Neuronal stem cell (in vitro differentiated cells): ENCODE measurements around the gene CSNK1A1L.

ENCODE experiments used
- DNase-seq: peaks from one replicate; pipeline ENCODE4 v3.0.0-alpha.2; 2013; ENCODE audit warnings: low spot score
- H2AFZ ChIP-seq: one replicate; pipeline ENCODE4 v1.6.1; 2013; ENCODE audit warnings: mild to moderate bottlenecking, low read length, inconsistent platforms
- H2AK5ac ChIP-seq: 2 replicates; pipeline ENCODE4 v1.6.1; 2013; ENCODE audit warnings: low read depth, mild to moderate bottlenecking, inconsistent platforms, low read length, moderate library complexity, mixed read lengths
- H2BK120ac ChIP-seq: 2 replicates; pipeline ENCODE4 v1.6.1; 2013; ENCODE audit warnings: low read depth, mild to moderate bottlenecking, inconsistent platforms, low read length, moderate library complexity, mixed read lengths
- H2BK12ac ChIP-seq: one replicate; pipeline ENCODE4 v1.6.1; 2013; ENCODE audit warnings: low read length, inconsistent platforms
- H2BK15ac ChIP-seq: 2 replicates; pipeline ENCODE4 v1.6.1; 2013; ENCODE audit warnings: mild to moderate bottlenecking, low read length, inconsistent platforms, mixed read lengths
- H2BK5ac ChIP-seq: one replicate; pipeline ENCODE4 v1.6.1; 2013; ENCODE audit warnings: inconsistent platforms, mild to moderate bottlenecking, low read length, moderate library complexity
- H3K14ac ChIP-seq: one replicate; pipeline ENCODE4 v1.6.1; 2013; ENCODE audit warnings: low read length, inconsistent platforms
- H3K18ac ChIP-seq: 2 replicates; pipeline ENCODE4 v1.6.1; 2013; ENCODE audit warnings: low read length, inconsistent platforms
- H3K23ac ChIP-seq: 2 replicates; pipeline ENCODE4 v1.6.1; 2013; ENCODE audit warnings: low read depth, mild to moderate bottlenecking, mixed read lengths, low read length, inconsistent platforms; ENCODE audit not compliant: poor library complexity
- H3K27ac ChIP-seq: replicated peaks from 3 replicates; pipeline ENCODE4 v1.5.1; 2013; ENCODE audit warnings: low read length, inconsistent platforms
- H3K27me3 ChIP-seq, 3 experiments: 2 replicates each; pipeline ENCODE4 v1.6.1; 2013; ENCODE audit warnings: low read length in 3 of 3, mild to moderate bottlenecking in 2 of 3, inconsistent platforms in 1 of 3, low read depth in 1 of 3, mixed read lengths in 1 of 3, moderate library complexity in 1 of 3; ENCODE audit not compliant: control insufficient read depth in 3 of 3, insufficient read depth in 3 of 3
- H3K36me3 ChIP-seq, 2 donors: replicated peaks in 1 of 2; 2 replicates each; pipeline ENCODE4 v1.6.1; 2013; ENCODE audit warnings: low read length in 2 of 2; ENCODE audit not compliant: control insufficient read depth in 2 of 2, insufficient read depth in 2 of 2
- H3K4ac ChIP-seq: 2 replicates; pipeline ENCODE4 v1.6.1; 2013; ENCODE audit warnings: inconsistent platforms, mild to moderate bottlenecking, low read length, moderate library complexity
- H3K4me1 ChIP-seq, 2 donors: 1 replicate in 1 of 2; 2 replicates in 1 of 2; pipeline ENCODE4 v1.6.1; 2013; ENCODE audit warnings: low read length in 2 of 2, low read depth in 1 of 2; ENCODE audit not compliant: control insufficient read depth in 2 of 2, insufficient read depth in 1 of 2
- H3K4me2 ChIP-seq: one replicate; pipeline ENCODE4 v1.6.1; 2013; ENCODE audit warnings: mild to moderate bottlenecking, low read length, inconsistent platforms; ENCODE audit not compliant: insufficient read depth, poor library complexity, severe bottlenecking
- H3K4me3 ChIP-seq, 2 donors: 2 replicates each; pipeline ENCODE4 v1.5.1; 2013; ENCODE audit warnings: low read length in 2 of 2, mild to moderate bottlenecking in 2 of 2, inconsistent platforms in 1 of 2, moderate library complexity in 1 of 2
- H3K79me1 ChIP-seq: one replicate; pipeline ENCODE4 v1.6.1; 2013; ENCODE audit warnings: low read depth, mild to moderate bottlenecking, inconsistent platforms, low read length, moderate library complexity
- H3K9ac ChIP-seq: one replicate; pipeline ENCODE4 v1.6.1; 2013; ENCODE audit warnings: mild to moderate bottlenecking, low read depth, low read length, inconsistent platforms; ENCODE audit not compliant: poor library complexity
- H3K9me3 ChIP-seq, 2 donors: replicated peaks in 1 of 2; 2 replicates each; pipeline versions ENCODE3 to v1.6.1; 2013; ENCODE audit warnings: low read length in 2 of 2, mild to moderate bottlenecking in 2 of 2, inconsistent platforms in 1 of 2, low read depth in 1 of 2, mixed read lengths in 1 of 2, moderate library complexity in 1 of 2; ENCODE audit not compliant: control insufficient read depth in 2 of 2, insufficient read depth in 1 of 2
- H4K8ac ChIP-seq: one replicate; pipeline ENCODE4 v1.6.1; 2013; ENCODE audit warnings: low read depth, mild to moderate bottlenecking, inconsistent platforms, low read length, moderate library complexity
- H4K91ac ChIP-seq: one replicate; pipeline ENCODE4 v1.6.1; 2013; ENCODE audit warnings: low read length, low read depth, mild to moderate bottlenecking, inconsistent platforms; ENCODE audit not compliant: poor library complexity
- WGBS, 2 donors: extraction: QIAGEN DNeasy Blood & Tissue Kit; methylation state at CpG; one replicate each; pipeline ENCODE4 v1.1.7; 2013; ENCODE audit warnings: missing lambda C conversion rate in 2 of 2, mixed read lengths in 1 of 2; ENCODE audit not compliant: insufficient read length in 2 of 2, insufficient replicate concordance in 1 of 2; ENCODE audit errors: extremely low coverage in 2 of 2; 5-methylcytosine and 5-hydroxymethylcytosine counted together

The CSNK1A1L gene

DNA sequence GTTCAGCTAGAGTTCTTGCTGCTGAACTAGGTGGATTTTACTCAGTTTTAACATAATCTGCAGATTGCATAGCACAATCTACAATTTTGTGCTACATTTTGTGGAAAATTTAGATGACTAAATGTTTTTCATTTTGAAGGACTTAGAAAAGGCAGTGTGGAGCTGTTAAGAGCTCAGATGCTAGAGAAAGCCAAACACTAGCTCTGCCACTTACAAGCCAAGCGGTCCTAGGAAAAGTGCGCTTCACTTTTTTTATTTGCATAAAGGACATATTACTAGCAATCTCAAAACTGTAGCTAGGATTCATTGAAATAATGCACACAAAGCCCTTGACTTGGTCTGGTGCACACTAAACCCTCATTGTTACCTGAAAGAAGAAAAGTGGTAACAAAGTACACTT is 8.1 kb upstream of the CSNK1A1L start:
- no peak overlapping the region for H3K4me2 ChIP-seq
- no peak for DNase-seq
- no CpG with 5 or more reads among the region's 2 CpGs for WGBS, 2 donors
- no peak overlapping the region for H4K8ac ChIP-seq
- H3K36me3 ChIP-seq, result no peaks in the 10 kb centered on the region
- H3K27ac ChIP-seq, result no peak overlapping the region
- no peak overlapping the region for H2BK120ac ChIP-seq
- H3K9ac ChIP-seq, result no peak overlapping the region
- no peak overlapping the region for H3K14ac ChIP-seq
- H3K4me3 ChIP-seq, result no peak overlapping the region
- H2AK5ac ChIP-seq, result no peak overlapping the region
- no peaks in the 10 kb centered on the region for H3K27me3 ChIP-seq
- no peak overlapping the region for H2BK5ac ChIP-seq
- no peak overlapping the region for H3K4ac ChIP-seq
- no peak overlapping the region for H2BK12ac ChIP-seq
- H3K23ac ChIP-seq, result no peak overlapping the region
- no peak overlapping the region for H4K91ac ChIP-seq
- no peaks in the 10 kb centered on the region for H3K79me1 ChIP-seq
- no peaks in the 10 kb centered on the region for H3K4me1 ChIP-seq
- no peak overlapping the region for H3K18ac ChIP-seq
- H2BK15ac ChIP-seq, result no peak overlapping the region
- no peak overlapping the region for H2AFZ ChIP-seq
- no peaks in the 10 kb centered on the region for H3K9me3 ChIP-seq

DNA sequence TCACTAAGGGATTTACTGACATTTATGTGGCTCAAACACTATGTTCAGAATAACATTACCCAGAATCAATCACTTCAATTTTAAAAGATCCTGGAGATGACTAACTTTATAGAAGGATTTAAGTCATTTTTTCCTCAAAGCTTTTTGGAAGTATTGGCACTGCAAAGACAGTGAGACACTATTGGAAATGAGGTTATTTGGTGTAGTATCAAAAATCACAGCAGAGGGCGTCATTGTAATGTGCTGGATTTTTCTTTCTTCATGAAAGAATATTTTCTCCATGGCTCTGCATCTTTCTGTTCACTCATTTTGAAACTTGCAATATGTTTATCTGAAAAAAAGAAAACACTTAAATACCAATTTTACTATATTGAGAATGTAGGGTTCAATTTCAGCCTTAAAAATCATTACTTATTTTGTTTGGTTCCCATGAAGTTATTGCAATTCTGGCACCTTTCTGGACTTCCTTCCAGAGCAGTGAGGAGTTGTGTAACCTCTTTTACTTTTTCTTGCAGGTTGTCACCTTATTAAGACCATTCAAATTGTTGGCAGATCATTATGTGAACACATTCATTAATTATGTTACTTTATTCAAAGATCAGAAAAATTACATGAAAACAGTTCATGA is 3.7 kb upstream of the CSNK1A1L start:
- H2AK5ac ChIP-seq, result no peak overlapping the region
- no peak overlapping the region for H2BK12ac ChIP-seq
- no CpG with 5 or more reads among the region's 1 CpG for WGBS, 2 donors
- H4K8ac ChIP-seq, result no peak overlapping the region
- no peak overlapping the region for H3K9ac ChIP-seq
- H2BK15ac ChIP-seq, result no peak overlapping the region
- no peak overlapping the region for H2AFZ ChIP-seq
- no peak overlapping the region for H3K4me3 ChIP-seq
- H3K27me3 ChIP-seq, result no peaks in the 10 kb centered on the region
- no peak overlapping the region for H2BK5ac ChIP-seq
- no peak overlapping the region for H3K27ac ChIP-seq
- H3K36me3 ChIP-seq, result no peaks in the 10 kb centered on the region
- peak; percentile 18 for DNase-seq
- H3K14ac ChIP-seq, result no peak overlapping the region
- H4K91ac ChIP-seq, result no peak overlapping the region
- peaks cover 0 to 10% of the 10 kb centered on the region in 2 donors for H3K9me3 ChIP-seq
- no peaks in the 10 kb centered on the region for H3K79me1 ChIP-seq
- no peak overlapping the region for H3K18ac ChIP-seq
- H3K4me1 ChIP-seq, result peaks cover 0 to 8% of the 10 kb centered on the region in 2 donors
- no peak overlapping the region for H3K23ac ChIP-seq
- H3K4ac ChIP-seq, result no peak overlapping the region
- no peak overlapping the region for H3K4me2 ChIP-seq
- H2BK120ac ChIP-seq, result no peak overlapping the region

DNA sequence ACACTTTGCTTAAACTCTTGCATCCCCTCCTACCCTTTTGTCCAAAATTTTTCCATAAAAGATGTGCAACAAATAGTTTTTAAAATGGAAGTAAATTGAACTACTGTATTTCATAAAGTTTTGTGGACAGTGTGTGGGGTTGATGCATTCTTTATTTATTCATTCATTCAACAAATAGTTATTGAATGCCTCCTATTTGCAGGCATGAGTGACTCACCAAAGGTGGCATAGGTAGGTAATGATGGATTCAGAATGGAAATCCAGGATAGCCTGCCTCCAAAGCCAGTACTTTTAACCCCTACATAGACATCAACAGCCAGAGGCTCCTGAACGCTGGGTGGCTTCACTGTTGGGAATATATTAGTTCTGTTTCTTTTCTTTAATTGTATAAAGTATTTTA is 2.4 kb upstream of the CSNK1A1L start:
- Histone ChIP-seq H3K4me3 (no peak overlapping the region), H3K36me3 (no peaks in the 10 kb centered on the region), H3K27ac (no peak overlapping the region), H3K9me3 (peaks cover 0 to 10% of the 10 kb centered on the region in 2 donors), H3K9ac (no peak overlapping the region), H3K4me2 (no peak overlapping the region), H3K79me1 (no peaks in the 10 kb centered on the region), H3K23ac (no peak overlapping the region), H3K18ac (no peak overlapping the region), H2BK5ac (no peak overlapping the region), H3K27me3 (no peaks in the 10 kb centered on the region), H2AFZ (no peak overlapping the region), H2BK12ac (no peak overlapping the region), H3K4ac (no peak overlapping the region), H2BK15ac (no peak overlapping the region), H2BK120ac (no peak overlapping the region), H3K14ac (no peak overlapping the region), H4K8ac (no peak overlapping the region), H3K4me1 (peaks cover 0 to 14% of the 10 kb centered on the region in 2 donors), H2AK5ac (no peak overlapping the region), H4K91ac (no peak overlapping the region)
- WGBS, 2 donors, result no CpG with 5 or more reads among the region's 1 CpG
- DNase-seq, result no peak

DNA sequence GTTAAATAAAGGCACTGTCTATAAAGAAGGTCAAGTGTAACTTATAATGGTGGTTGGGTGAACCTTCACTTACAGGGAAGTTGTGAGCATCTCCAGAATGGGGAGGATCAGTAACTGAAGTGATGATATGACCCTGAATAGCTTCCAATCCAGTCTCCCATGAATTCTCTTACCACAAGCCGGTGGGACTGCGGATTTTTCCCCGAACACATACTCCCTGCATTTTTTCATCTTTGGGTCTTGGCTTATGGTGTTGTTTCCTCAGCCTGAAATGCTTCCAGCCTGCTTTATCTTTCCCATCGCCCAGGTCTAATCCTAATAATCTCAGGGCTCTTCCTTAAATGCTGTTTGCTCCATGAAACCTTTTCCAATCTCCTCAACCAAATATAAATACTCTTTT is 2.0 kb upstream of the CSNK1A1L start:
- Histone ChIP-seq H3K14ac (no peak overlapping the region), H3K27me3 (no peaks in the 10 kb centered on the region), H4K8ac (no peak overlapping the region), H3K9me3 (peaks cover 0 to 10% of the 10 kb centered on the region in 2 donors), H3K9ac (no peak overlapping the region), H3K18ac (no peak overlapping the region), H2AFZ (no peak overlapping the region), H4K91ac (no peak overlapping the region), H3K27ac (no peak overlapping the region), H3K4ac (no peak overlapping the region), H3K4me2 (no peak overlapping the region), H3K79me1 (no peaks in the 10 kb centered on the region), H3K36me3 (no peaks in the 10 kb centered on the region), H2BK15ac (no peak overlapping the region), H2BK12ac (no peak overlapping the region), H2BK120ac (no peak overlapping the region), H2AK5ac (no peak overlapping the region), H2BK5ac (no peak overlapping the region), H3K4me1 (peaks cover 0 to 16% of the 10 kb centered on the region in 2 donors), H3K4me3 (no peak overlapping the region), H3K23ac (no peak overlapping the region)
- no CpG with 5 or more reads among the region's 4 CpGs for WGBS, 2 donors
- no peak for DNase-seq
